ENCODE measurements around the gene RBM12. TPM values are rescaled to one million over a fixed set of nuclear protein-coding genes. Genes with fewer than 3 reads are reported as not detected.
A peak's percentile ranks its signal among the peaks of the same experiment; 100 is the strongest.

The RBM12 gene
- total and polyA plus RNA-seq, 2 donors (not counting 1 experiment from before 2014, with no cell fraction given): 52.7 to 144 TPM

DNA sequence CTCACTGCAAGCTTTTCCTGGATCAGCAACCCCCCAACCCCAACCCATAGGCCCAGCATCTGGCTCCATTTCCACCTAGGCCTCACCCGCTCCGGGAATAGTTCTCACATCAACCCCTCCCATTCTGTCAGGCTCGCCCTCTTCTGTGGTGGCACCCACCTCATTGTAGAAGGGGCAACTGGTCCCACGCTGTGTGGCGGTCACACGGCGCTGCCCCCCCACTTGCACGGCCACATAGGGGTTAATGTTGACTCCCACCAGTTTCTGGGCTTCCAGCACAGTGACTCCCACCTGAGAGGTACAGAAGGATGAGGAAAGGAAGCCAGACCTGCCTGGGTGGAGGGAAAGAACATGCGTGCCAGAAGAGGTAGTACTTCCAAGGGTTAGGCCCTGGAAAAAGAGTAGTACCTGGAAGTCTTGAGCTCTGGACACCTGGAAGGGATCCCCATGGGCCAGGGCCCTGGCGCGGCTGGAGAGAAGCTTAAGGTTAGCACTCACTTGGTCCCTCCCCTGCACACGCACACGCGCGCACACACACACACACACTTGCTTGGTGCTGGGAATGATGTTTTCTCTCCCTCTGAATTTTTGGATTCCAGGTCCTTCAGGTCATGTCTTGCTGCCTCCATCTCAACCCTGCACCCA, 61.7 kb downstream of the RBM12 start:
- ATAC-seq (ENCODE audit: low read depth) (no peak), DNase-seq (no peak)
- Mint-ChIP-seq H3K27ac (no peak overlapping the region), H3K9me3 (ENCODE audit: insufficient read depth) (no peaks in the 10 kb centered on the region), H3K4me1 (peaks cover 16% of the 10 kb centered on the region), H3K4me3 (peak overlapping the region; percentile 68), H3K27me3 (peaks cover 33% of the 10 kb centered on the region)
- Histone ChIP-seq H3K79me2 (ENCODE audit: control insufficient read depth, insufficient read depth, low read length) (no peaks in the 10 kb centered on the region), H3K27ac (ENCODE audit: low read length in 2 of 2) (no peak overlapping the region), H3K27me3 (replicated peaks in 1 of 4; ENCODE audit: control extremely low read depth in 1 of 4, control insufficient read depth in 3 of 4, insufficient read depth in 4 of 4, low read length in 3 of 4) (peaks cover 0 to 40% (median 15%) of the 10 kb centered on the region in 4 experiments), H3K36me3 (replicated peaks in 1 of 2; ENCODE audit: control extremely low read depth in 1 of 2, control insufficient read depth in 1 of 2, extremely low read depth in 1 of 2, insufficient read depth in 2 of 2, low read length in 1 of 2) (no peaks in the 10 kb centered on the region), H3K4me2 (replicated peaks; ENCODE audit: low read depth, low read length, poor library complexity, severe bottlenecking) (no peak overlapping the region), H3K9ac (ENCODE audit: low read length) (no peak overlapping the region), H3K4me1 (ENCODE audit: control insufficient read depth in 2 of 2, insufficient read depth in 2 of 2, low read length in 2 of 2) (peaks cover 16 to 17% of the 10 kb centered on the region in 2 donors), H3K9me3 (ENCODE audit: control extremely low read depth in 1 of 3, control insufficient read depth in 2 of 3, insufficient read depth in 1 of 3, low read length in 2 of 3) (peaks cover 0 to 6% (median 0%) of the 10 kb centered on the region in 3 donors), H2AFZ (ENCODE audit: insufficient read depth, low read depth, low read length, poor library complexity, severe bottlenecking) (no peak overlapping the region), H4K20me1 (ENCODE audit: control insufficient read depth, insufficient read depth, low read length, poor library complexity, severe bottlenecking) (no peaks in the 10 kb centered on the region), H3K4me3 (ENCODE audit: control extremely low read depth in 1 of 5, extremely low read depth in 1 of 5, insufficient read depth in 1 of 5, low read depth in 2 of 5, low read length in 4 of 5) (no peak overlapping the region)
- no peak for TF ChIP-seq EZH2 (IDR thresholded peaks at IDR 0.05; ENCODE audit: borderline replicate concordance, insufficient read depth, low read depth, low read length, poor library complexity, severe bottlenecking)
- TF ChIP-seq, protein P1, sequence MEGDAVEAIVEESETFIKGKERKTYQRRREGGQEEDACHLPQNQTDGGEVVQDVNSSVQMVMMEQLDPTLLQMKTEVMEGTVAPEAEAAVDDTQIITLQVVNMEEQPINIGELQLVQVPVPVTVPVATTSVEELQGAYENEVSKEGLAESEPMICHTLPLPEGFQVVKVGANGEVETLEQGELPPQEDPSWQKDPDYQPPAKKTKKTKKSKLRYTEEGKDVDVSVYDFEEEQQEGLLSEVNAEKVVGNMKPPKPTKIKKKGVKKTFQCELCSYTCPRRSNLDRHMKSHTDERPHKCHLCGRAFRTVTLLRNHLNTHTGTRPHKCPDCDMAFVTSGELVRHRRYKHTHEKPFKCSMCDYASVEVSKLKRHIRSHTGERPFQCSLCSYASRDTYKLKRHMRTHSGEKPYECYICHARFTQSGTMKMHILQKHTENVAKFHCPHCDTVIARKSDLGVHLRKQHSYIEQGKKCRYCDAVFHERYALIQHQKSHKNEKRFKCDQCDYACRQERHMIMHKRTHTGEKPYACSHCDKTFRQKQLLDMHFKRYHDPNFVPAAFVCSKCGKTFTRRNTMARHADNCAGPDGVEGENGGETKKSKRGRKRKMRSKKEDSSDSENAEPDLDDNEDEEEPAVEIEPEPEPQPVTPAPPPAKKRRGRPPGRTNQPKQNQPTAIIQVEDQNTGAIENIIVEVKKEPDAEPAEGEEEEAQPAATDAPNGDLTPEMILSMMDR (IDR thresholded peaks at IDR 0.05): no peak
- over 99% methylated on average over 12 of the region's 15 CpGs for WGBS (ENCODE audit: insufficient coverage)
- CTCF ChIA-PET: interaction anchor here (1.1 to 3.5 kb wide), 5 partner anchors 16 to 282 kb away, joined by 3 to 25 read pairs (median 5); no protein-coding TSS in a partner anchor
- intact Hi-C loops (cut with micrococcal nuclease): loop anchor here (5.0 kb wide), 1 partner anchor 94 kb away; the partner anchor contains the start of genes NFS1 and ROMO1
- POLR2A ChIA-PET: no interaction called here

DNA sequence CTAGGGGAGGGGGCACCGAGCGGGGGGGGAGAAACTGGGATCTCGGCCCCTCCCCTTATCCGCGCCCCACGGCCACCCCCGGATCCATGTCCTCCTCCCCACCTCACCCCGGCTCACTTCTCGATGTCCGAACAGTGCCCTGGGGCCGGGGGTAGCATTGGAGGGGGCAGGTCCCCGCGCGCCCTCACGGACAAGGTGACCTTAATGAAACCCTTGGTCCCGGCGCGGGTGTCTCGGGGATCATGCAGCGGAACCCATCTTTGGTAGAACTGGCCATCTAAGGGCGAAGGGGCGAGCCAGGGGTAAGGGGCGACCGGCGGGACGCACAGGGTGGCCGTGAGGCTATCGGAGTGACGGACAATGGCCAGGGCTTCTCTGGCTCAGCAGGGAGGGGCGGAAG, 62.7 kb downstream of the RBM12 start:
- Mint-ChIP-seq H3K4me3 (peak overlapping the region; percentile 89), H3K4me1 (peaks cover 14% of the 10 kb centered on the region), H3K9me3 (ENCODE audit: insufficient read depth) (no peaks in the 10 kb centered on the region), H3K27me3 (peaks cover 43% of the 10 kb centered on the region), H3K27ac (no peak overlapping the region)
- Histone ChIP-seq H3K36me3 (replicated peaks in 1 of 2; ENCODE audit: control extremely low read depth in 1 of 2, control insufficient read depth in 1 of 2, extremely low read depth in 1 of 2, insufficient read depth in 2 of 2, low read length in 1 of 2) (no peaks in the 10 kb centered on the region), H3K4me1 (ENCODE audit: control insufficient read depth in 2 of 2, insufficient read depth in 2 of 2, low read length in 2 of 2) (peaks cover 16 to 17% of the 10 kb centered on the region in 2 donors), H3K9me3 (ENCODE audit: control extremely low read depth in 1 of 3, control insufficient read depth in 2 of 3, insufficient read depth in 1 of 3, low read length in 2 of 3) (peaks cover 0 to 6% (median 0%) of the 10 kb centered on the region in 3 donors), H3K4me3 (ENCODE audit: control extremely low read depth in 1 of 5, extremely low read depth in 1 of 5, insufficient read depth in 1 of 5, low read depth in 2 of 5, low read length in 4 of 5) (peak overlapping the region in 4 of 5 experiments; percentile 40 to 77 (median 58)), H3K27me3 (replicated peaks in 1 of 4; ENCODE audit: control extremely low read depth in 1 of 4, control insufficient read depth in 3 of 4, insufficient read depth in 4 of 4, low read length in 3 of 4) (peaks cover 0 to 40% (median 15%) of the 10 kb centered on the region in 4 experiments), H3K4me2 (replicated peaks; ENCODE audit: low read depth, low read length, poor library complexity, severe bottlenecking) (peak overlapping the region; percentile 98), H3K79me2 (ENCODE audit: control insufficient read depth, insufficient read depth, low read length) (no peaks in the 10 kb centered on the region), H4K20me1 (ENCODE audit: control insufficient read depth, insufficient read depth, low read length, poor library complexity, severe bottlenecking) (no peaks in the 10 kb centered on the region), H2AFZ (ENCODE audit: insufficient read depth, low read depth, low read length, poor library complexity, severe bottlenecking) (peak overlapping the region; percentile 82), H3K27ac (ENCODE audit: low read length in 2 of 2) (no peak overlapping the region), H3K9ac (ENCODE audit: low read length) (peak overlapping the region; percentile 75)
- POLR2A ChIA-PET: no interaction called here
- ATAC-seq (ENCODE audit: low read depth) (no peak), DNase-seq (no peak)
- WGBS (ENCODE audit: insufficient coverage): 45% methylated on average over 25 of the region's 30 CpGs
- TF ChIP-seq EZH2 (IDR thresholded peaks at IDR 0.05; ENCODE audit: borderline replicate concordance, insufficient read depth, low read depth, low read length, poor library complexity, severe bottlenecking): no peak
- TF ChIP-seq, protein P1 (IDR thresholded peaks at IDR 0.05): no peak
- CTCF ChIA-PET: interaction anchor here (1.0 to 3.5 kb wide), 13 partner anchors 14 to 511 kb away, joined by 3 to 25 read pairs (median 4); partner anchors contain the start of genes NFS1, ROMO1 and SPAG4
- intact Hi-C loops (cut with micrococcal nuclease): loop anchor here (1.0 to 5.0 kb wide), 3 partner anchors 14 to 282 kb away; partner anchors contain the start of genes NFS1 and ROMO1
